Measurements from ENCODE around the gene HSF2BP.
"Not testable (repeated sequence)": the region's sequence is repeated elsewhere in the genome, so short reads cannot be mapped to it uniquely, and the experiment has no call there.

The HSF2BP gene

DNA sequence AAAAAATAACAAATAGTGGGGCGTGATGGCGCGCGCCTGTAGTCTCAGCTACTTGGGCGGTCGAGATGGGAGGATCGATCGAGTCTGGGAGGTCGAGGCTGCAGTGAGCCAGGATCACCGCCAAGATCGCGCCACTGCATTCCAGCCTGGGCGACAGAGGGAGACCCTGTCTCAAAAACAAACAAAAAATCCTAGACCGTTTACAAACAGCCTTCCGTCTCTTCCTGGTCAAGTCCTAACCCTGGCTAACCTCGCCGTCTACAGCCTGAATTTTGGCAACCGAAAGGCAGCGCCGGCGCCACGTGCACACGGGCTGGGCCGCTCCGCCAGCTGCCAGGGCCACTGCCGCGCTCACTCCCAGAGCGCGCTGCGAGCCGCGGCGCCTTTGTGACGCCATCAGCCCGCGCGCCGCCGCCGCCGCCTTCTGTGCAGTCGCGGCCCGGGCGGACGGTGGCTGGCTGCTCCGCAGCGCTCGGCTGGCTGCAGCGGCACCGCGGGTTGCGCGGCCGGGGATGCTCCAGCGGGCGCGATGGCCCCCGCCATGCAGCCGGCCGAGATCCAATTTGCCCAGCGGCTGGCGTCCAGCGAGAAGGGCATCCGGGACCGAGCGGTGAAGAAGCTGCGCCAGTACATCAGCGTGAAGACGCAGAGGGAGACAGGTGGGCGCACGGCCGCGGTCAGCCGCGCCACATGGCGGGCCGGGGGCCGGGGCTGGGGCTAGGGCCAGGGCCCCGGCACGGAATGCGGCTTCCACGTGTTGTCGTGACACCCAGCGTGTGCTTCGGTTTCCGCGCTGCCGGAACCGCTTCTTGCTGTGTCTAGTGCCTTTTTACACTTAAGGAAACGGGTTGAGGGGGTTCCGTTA lies at the start of gene HSF2BP, which contains the start of gene RRP1B:
Gene HSF2BP, minus strand, starts transcription at position 353 of the 865 bp plus-strand sequence. CDS start 1,392 bp downstream, outside the sequence.
Gene RRP1B, plus strand, starts transcription at position 425 of the 865 bp plus-strand sequence. Its CDS starts 105 bp downstream, at position 530.
- peak; percentile 78 to 82 for DNase-seq

GRCh38 chr21:43708745-43709381 lies 49.6 kb upstream of the HSF2BP start:
- DNase-seq = no peak

DNA sequence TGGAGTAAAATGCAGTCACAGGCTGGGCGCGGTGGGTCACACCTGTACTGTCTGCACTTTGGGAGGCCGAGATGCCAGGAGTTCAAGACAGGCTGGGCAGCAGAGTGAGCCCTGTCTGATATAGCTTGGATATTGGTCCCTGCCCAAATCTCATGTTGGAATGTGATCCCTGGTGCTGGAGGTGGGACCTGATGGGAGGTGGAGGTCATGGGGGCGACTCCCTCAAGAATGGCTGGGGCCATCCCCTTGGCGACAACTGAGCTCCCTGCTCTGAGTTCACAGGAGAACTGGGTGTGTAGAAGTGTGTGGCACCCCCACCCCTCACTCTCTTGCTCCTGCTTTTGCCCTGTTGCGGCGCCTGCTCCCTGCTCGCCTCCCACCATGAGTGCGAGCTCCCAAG lies 48.2 kb upstream of the HSF2BP start:
- DNase-seq = no peak

- peak in 1 of 2 experiments; percentile 18 for DNase-seq
These were observed 44.0 kb upstream of the HSF2BP start for GRCh38 chr21:43703035-43703880.

- no peak for DNase-seq
These were observed 43.4 kb upstream of the HSF2BP start for GRCh38 chr21:43702785-43703034.

GRCh38 chr21:43701936-43702784 lies 42.9 kb upstream of the HSF2BP start:
- DNase-seq = no peak

- DNase-seq = no peak
These were observed 40.8 kb upstream of the HSF2BP start for GRCh38 chr21:43699933-43700599.

DNA sequence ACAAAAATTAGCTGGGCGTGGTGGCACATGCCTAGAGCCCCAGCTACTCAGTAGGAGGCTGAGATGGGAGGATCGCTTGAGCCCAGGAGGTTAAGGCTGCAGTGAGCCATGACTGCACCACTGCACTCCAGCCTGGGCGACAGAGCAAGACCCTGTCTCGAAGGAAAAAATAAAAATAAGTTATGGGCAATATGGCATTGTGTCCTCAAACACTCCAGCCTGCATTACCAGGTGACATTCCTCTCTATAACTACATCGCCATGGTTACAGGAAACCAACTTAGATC lies 40.1 kb upstream of the HSF2BP start:
- not testable (repeated sequence) for DNase-seq

DNA sequence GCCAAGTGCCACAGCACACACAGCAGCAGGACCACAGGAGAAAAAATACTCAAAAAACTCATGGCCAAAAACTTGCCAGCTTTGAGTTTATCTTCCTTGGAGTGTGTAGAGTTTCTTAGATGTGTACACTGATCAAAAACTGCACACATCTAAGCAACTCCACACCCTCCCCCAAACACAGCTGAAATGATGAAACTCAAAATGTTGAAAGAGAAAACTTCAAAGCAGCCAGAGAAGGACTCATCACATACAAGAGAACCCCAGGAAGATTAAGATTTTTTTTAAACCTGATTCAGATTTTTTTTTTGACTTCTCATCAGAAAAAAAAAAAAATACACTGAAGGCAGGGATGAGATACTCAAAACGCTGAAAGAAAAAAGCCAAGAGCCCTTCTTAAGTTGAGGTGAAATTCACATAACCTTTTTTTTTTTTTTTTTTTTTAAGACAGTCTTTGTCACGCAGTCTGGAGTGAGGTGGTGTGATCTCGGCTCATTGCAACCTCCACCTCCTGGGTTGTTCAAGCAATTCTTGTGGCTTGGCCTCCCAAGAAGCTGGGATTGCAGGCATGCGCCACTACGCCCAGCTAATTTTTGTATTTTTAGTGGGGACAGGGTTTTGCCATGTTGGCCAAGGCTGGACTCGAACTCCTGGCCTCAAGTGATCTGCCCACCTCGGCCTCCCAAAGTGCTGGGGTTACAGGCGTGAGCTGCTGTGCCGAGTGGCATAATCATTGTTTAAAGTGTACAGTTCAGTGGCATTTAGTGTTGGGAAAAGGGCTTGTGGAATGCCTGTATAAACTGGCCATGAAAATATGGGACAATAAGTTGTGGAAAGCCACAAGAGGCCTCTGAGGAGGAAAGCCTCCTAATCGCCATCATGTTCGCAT lies 38.7 kb upstream of the HSF2BP start:
- no peak for DNase-seq

DNA sequence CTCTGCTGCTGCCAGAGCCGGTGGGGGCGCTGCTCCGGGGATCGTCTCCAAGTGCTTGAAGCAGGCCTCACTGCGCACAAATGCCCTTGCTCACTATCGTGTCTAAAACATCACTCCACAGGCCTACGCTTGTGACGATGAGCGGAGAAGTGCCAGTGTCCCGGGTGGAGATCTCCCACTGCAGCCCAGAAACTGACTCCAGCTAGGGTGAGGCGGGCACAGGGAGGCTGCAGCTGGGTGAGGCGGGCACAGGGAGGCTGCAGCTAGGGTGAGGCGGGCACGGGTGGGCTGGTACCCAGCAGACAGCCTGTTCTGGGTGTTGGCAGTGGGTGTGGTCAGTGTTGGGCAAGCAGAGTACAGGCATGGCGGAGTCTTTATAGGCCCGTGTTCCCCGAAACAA lies 36.9 kb upstream of the HSF2BP start:
- DNase-seq = no peak

DNA sequence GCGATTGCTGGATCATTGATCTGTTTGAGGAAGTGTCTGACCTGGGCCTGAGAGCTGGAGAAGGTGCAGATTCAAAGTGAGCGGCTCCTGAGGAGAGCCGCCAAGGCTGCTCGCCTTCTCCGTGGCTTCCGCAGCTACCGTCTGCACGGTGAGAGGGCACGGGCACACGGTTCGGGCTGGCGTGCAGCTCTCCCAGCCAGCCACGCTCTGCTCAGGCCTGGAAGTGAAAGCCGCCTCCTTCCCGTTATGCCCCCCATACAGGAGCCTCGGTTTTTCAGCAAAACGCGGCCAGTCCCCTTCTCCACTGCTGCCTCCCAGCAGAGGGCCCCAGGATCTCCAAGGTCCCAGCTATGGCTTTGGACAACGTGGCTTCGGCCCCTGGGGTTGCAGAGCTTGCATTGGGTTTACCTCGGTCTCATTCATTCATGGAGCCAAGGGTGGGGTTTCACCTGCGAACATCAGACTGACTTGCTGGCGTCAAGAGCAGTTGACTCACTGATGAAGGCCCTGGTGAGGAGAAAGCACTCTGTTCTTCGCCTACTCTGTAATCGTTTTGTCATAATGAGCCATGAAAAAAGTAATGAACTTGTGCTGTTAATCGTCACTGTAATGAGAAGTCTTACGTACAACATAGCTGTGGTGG lies 35.3 kb upstream of the HSF2BP start:
- no peak for DNase-seq

GRCh38 chr21:43693981-43694380 lies 34.7 kb upstream of the HSF2BP start:
- DNase-seq = no peak

DNA sequence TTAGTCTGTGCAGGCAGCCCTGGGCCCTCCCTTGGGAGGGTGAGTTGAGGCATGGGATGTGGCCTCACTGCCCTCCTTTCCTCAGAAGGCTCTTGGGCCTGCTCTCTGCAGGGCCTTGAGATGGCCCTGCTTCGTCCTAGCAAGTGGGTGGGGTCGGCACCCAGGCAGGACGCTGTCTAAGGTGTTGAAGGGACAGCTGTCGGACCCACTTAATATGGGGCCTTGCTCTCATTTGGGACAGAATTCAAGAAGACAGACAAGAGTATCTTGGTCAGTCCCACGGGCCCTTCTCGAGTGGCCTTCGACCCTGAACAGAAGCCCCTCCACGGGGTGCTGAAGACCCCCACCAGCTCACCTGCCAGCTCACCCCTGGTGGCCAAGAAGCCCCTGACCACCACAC lies 33.7 kb upstream of the HSF2BP start:
- DNase-seq = no peak

GRCh38 chr21:43691801-43692200 lies 32.5 kb upstream of the HSF2BP start:
- no peak for DNase-seq

DNA sequence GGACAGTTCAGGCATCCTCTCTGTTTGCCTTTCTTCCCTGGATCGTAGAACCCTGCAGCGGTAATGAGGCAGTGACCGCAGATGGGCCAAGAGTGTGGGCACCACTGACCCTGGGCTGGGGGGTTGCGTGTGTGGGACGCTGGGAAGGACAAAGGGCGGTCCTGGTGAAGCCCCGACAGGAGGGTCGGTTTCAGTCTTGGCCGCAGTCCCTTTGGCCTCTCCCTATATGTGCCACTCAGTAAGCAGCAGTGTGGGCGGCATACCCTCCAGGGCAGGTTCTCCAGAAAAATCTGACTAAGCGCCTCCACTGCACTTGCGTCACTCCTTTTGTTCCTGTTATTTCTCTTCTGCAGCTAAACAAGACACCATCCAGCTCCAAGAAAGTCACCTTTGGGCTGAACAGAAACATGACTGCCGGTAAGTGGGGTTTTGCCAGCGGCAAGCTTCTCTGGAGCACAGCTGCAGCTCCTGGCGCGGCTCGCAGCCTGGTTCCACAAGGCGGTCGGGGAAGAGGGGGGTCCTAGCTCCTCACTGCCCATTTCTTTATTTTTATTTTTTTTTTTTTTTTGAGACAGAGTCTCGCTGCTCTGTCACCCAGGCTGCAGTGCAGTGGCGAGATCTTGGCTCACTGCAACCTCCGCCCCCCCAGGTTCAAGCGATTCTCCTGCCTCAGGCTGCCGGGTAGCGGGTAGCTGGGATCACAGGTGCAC lies 32.0 kb upstream of the HSF2BP start:
- DNase-seq = no peak

DNA sequence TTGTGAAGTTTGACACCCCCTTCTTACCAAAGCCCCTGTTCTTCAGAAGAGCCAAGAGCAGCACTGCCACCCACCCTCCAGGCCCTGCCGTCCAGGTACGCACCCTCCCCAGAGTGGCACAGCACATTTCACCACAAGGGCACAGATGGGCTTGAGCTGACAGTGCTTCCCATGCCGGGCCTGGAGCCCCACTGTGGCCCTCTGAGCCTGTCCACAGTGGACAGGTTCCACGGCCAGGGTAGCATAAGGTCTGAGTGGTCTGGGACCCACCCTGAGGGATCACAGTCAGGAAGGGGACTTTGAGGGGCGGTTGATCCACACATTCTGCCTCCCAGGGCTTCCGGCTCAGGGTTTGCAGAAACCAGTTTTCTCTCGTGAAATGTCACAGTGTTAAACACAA lies 31.1 kb upstream of the HSF2BP start:
- no peak for DNase-seq

DNA sequence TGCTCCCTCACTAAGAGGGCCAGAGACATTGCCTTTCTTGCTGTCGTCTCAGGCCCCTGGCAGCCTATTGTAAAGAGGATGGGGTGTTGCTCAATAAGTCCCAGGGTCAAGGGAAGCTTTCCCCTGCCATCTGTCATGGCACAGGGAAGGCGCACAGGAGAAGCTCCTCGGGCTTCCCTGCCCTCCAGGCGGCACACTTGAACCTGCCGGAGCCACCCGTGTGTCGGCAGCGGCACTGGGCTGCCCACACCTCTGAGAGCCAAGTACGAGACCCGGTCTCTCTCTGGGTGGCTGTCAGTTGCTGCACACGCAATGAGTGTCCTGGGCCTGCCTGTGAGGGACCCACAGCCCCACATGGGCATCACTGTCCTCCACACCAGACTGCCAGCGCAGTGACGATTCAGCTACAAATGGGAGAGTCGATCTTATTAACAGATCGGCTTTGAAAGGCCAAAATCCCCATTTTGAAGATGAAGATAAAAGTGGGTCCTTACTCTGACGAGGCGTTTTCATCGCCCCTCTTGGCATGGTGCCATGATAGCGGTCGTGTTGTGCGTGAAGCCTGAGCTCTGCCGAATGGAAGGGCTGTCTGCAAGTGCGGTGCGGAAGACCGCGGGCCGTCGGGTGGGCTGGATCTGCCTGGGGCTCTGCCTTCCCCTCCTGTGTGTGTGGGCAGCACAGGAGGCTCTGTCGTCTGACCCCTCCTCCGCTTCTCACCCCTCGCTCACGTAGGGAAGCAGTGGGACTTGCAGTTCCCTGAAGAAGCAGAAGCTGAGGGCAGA lies 30.5 kb upstream of the HSF2BP start:
- DNase-seq = no peak

GRCh38 chr21:43688906-43689305 lies 29.6 kb upstream of the HSF2BP start:
- no peak for DNase-seq

Measured in stimulated activated CD4-positive, alpha-beta T cell treated with anti-CD3 and anti-CD28 coated beads, Interleukin-4, amount 100 ng/mL, for 4 hours (primary cell).